Lower lobe of right lung (tissue), 2 donors: ENCODE results near the gene NRARP. TPM values are rescaled to one million over a fixed set of nuclear protein-coding genes. Genes with fewer than 3 reads are reported as not detected.

ENCODE experiments used
- ATAC-seq, 2 donors: fragments of 200-7000 bp; cut with Tn5 transposase; one replicate each; pipeline ENCODE4 v1.9.1; 2020 to 2022; ENCODE audit warnings: mild to moderate bottlenecking in 2 of 2, moderate library complexity in 2 of 2
- DNase-seq: peaks from one replicate; pipeline ENCODE4 v3.0.0-alpha.2; 2020
- H3K27ac ChIP-seq: fragments of 200-600 bp; one replicate; pipeline ENCODE4 v1.8.0; 2022
- H3K27me3 ChIP-seq: fragments of 200-600 bp; one replicate; pipeline ENCODE4 v1.8.0; 2022; ENCODE audit warnings: low read depth
- H3K36me3 ChIP-seq: fragments of 200-600 bp; one replicate; pipeline ENCODE4 v1.8.0; 2022; ENCODE audit warnings: mild to moderate bottlenecking
- H3K4me1 ChIP-seq: fragments of 200-600 bp; one replicate; pipeline ENCODE4 v1.8.0; 2022
- H3K4me3 ChIP-seq: fragments of 200-600 bp; one replicate; pipeline ENCODE4 v1.8.0; 2022; ENCODE audit warnings: mild to moderate bottlenecking
- H3K9me3 ChIP-seq: fragments of 200-600 bp; one replicate; pipeline ENCODE4 v1.8.0; 2022
- CTCF ChIP-seq: fragments of 200-600 bp; IDR thresholded peaks from one replicate; pipeline ENCODE4 v1.8.0; 2022; ENCODE audit warnings: antibody characterized with exemption, mild to moderate bottlenecking
- intact Hi-C: fragments of 100-400 bp; cut with DNase I; formaldehyde crosslinking; loops from one replicate; pipeline ENCODE4 v1.11.0; 2022
- total RNA-seq: library from RNA; stranded (reverse); fragmentation: NEBNext Ultra II Directional; extraction: Animal tissue kit (Norgen Biotek cat#: 25700); gene quantifications from one replicate; pipeline ENCODE4 v1.2.1, GENCODE V29; 2021
- donor health status: DM: no; HTN: yes; CAD: no; lungs with severe emphysema.

The NRARP gene
- total RNA-seq, 1 donor from 2014 or later: 6.5 TPM

DNA sequence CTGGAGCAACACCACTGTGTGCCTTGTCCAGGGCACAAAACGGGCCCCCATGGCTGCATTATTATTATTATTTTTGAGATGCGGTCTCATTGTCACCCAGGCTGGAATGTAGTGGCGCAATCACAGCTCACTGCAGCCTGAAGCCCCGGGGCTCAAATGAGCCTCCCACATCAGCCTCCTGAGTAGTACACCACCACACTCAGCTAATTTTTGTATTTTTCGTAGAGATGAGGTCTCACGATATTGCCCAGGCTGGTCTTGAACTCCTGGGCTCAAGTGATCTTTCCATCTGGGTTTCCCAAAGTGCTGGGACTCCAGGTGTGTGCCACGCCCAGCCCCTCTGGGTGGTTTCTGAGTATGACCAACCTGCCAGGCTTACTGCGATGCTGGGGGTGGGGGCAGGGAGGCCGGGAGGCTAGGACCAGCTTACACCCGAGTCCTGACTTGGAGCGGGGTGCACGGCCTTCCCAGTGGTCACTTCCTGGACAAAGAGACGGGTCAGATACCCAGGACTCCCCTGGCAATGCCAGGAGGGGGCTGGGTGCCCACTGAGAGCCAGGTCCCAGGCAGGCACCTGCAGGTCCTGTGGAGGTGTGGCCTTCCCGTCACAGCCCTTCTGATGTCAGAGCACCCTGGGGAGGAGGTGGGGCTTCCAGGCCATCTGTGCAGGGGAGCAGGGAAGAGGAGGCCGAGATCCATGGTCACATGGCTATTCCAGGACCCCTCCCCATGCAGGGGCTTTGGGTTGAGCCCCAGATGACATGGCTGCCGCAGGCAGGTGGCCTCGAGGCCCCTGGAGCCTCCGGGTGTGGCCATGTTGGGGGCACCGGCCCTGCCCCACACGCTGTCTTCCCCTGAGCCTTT lies 8.3 kb upstream of the NRARP start:
- Histone ChIP-seq H3K27me3 (peaks cover 27% of the 10 kb centered on the region), H3K4me1 (peaks cover 26% of the 10 kb centered on the region), H3K9me3 (no peaks in the 10 kb centered on the region), H3K4me3 (no peak overlapping the region), H3K27ac (no peak overlapping the region), H3K36me3 (no peaks in the 10 kb centered on the region)
- intact Hi-C loops: no loop called here
- ATAC-seq (no peak), DNase-seq (peak; percentile 45)
- no peak for TF ChIP-seq CTCF

GRCh38 chr9:137309368-137310188 lies 7.5 kb upstream of the NRARP start:
- Histone ChIP-seq H3K4me3 (no peak overlapping the region), H3K36me3 (no peaks in the 10 kb centered on the region), H3K9me3 (no peaks in the 10 kb centered on the region), H3K27ac (no peak overlapping the region), H3K27me3 (peaks cover 19% of the 10 kb centered on the region), H3K4me1 (peaks cover 33% of the 10 kb centered on the region)
- no peak for ATAC-seq
- intact Hi-C loops: no loop called here
- peak; percentile 36 for DNase-seq
- no peak for TF ChIP-seq CTCF

- no peak for ATAC-seq
- H3K27me3 ChIP-seq: peaks cover 19% of the 10 kb centered on the region
- H3K4me1 ChIP-seq: peaks cover 48% of the 10 kb centered on the region
- no peaks in the 10 kb centered on the region for H3K36me3 ChIP-seq
- H3K9me3 ChIP-seq: no peaks in the 10 kb centered on the region
- H3K27ac ChIP-seq: no peak overlapping the region
- DNase-seq: no peak
- H3K4me3 ChIP-seq: no peak overlapping the region
- no peak for TF ChIP-seq CTCF
- intact Hi-C loops: no loop called here
These were observed 6.1 kb upstream of the NRARP start for GRCh38 chr9:137308057-137308619.

DNA sequence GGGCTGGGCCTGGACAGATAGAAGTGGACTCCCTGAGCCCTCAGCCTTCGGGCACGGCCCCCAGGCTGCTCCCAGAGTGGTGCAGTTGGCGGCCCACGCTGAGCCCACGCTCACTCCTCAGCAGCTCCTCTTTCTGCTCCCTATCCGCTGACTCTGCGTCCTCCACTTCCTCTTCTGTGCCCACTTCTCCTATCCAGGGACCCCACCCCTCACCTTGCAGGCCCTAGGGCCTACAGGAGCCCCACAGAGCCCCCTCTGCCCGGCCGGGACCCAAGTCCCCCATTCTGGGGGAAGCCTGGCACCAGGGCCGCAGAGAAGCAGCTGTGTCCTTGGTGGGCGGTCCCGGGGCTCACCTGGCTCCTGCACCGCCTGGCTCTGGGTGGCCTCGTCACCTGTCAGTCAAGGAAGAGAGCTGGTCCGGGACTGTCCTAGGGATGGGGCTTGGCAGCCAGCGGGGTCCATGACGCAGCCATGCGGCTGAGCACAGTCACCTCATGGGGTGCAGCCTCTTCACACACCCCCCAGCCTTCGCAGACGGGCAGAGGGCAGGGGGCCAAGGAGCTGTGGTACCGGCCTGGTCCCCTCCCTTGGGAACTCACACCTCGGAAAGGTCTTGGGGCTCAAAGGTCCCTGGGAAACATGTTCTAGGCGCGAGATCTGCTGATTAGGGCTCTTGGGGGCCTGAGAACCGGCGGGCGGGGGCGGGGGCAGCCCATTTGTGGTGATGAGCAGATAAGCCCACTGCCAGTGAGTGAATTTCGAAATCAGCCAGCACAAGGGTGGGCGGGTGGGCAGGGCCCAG lies 5.4 kb upstream of the NRARP start:
- no peaks in the 10 kb centered on the region for H3K9me3 ChIP-seq
- no peaks in the 10 kb centered on the region for H3K36me3 ChIP-seq
- TF ChIP-seq CTCF: no peak
- no peak for ATAC-seq
- DNase-seq: peak; percentile 56
- H3K4me1 ChIP-seq: peaks cover 55% of the 10 kb centered on the region
- peaks cover 19% of the 10 kb centered on the region for H3K27me3 ChIP-seq
- peak overlapping the region; percentile 78 for H3K27ac ChIP-seq
- H3K4me3 ChIP-seq: peak overlapping the region; percentile 47
- intact Hi-C loops: no loop called here

GRCh38 chr9:137306850-137307254 lies 4.8 kb upstream of the NRARP start:
- TF ChIP-seq CTCF: no peak
- peak overlapping the region; percentile 78 for H3K27ac ChIP-seq
- peaks cover 19% of the 10 kb centered on the region for H3K27me3 ChIP-seq
- peaks cover 55% of the 10 kb centered on the region for H3K4me1 ChIP-seq
- H3K9me3 ChIP-seq: no peaks in the 10 kb centered on the region
- intact Hi-C loops: no loop called here
- peak overlapping the region; percentile 47 for H3K4me3 ChIP-seq
- no peaks in the 10 kb centered on the region for H3K36me3 ChIP-seq
- ATAC-seq (no peak), DNase-seq (no peak)
